Measurements from ENCODE around the gene SCAI. TPM values are rescaled to one million over a fixed set of nuclear protein-coding genes. Genes with fewer than 3 reads are reported as not detected.

SCAI gene
- total and polyA plus RNA-seq, 2 experiments from 2014 or later: 13.3 to 35.0 TPM

- H3K36me3 ChIP-seq (ENCODE audit: insufficient read depth): no peaks in the 10 kb centered on the region; the same call in 1 of the 2 replicates
- no peak overlapping the region for H3K4me3 ChIP-seq
- Mint-ChIP-seq H3K36me3 (ENCODE audit: low read depth) (peaks cover 2% of the 10 kb centered on the region; the same call in 2 of the 3 replicates), H3K9me3 (no peaks in the 10 kb centered on the region), H3K4me3 (no peak overlapping the region), H3K4me1 (no peaks in the 10 kb centered on the region), H3K27me3 (ENCODE audit: insufficient read depth, low read depth, poor library complexity) (no peaks in the 10 kb centered on the region), H3K27ac (no peak overlapping the region)
- DNase-seq (ENCODE audit: low spot score) (no peak), ATAC-seq (no peak)
- no peaks in the 10 kb centered on the region for H3F3A ChIP-seq (replicated peaks; ENCODE audit: low read depth)
- H3K79me2 ChIP-seq (replicated peaks; ENCODE audit: insufficient read depth): no peaks in the 10 kb centered on the region
- no peak for TF ChIP-seq EZH2phosphoT487 (IDR thresholded peaks at IDR 0.05; ENCODE audit: unreplicated experiment)
- no peak for TF ChIP-seq JUNB (IDR thresholded peaks at IDR 0.05; ENCODE audit: unreplicated experiment)
- no peak for TF ChIP-seq CTCF (conservative IDR thresholded peaks at IDR 0.05; ENCODE audit: low read depth in 2 of 2)
- TF ChIP-seq STAT1 (IDR thresholded peaks at IDR 0.05; ENCODE audit: unreplicated experiment): no peak
- no peak for TF ChIP-seq POLR2AphosphoS5 (IDR thresholded peaks at IDR 0.05; ENCODE audit: low read depth)
- TF ChIP-seq ZNF114 (CRISPR knock-in tag; IDR thresholded peaks at IDR 0.05): no peak
- no peak for TF ChIP-seq ZNF331 (CRISPR knock-in tag; IDR thresholded peaks at IDR 0.05; ENCODE audit: low read depth)
- TF ChIP-seq, protein P1, sequence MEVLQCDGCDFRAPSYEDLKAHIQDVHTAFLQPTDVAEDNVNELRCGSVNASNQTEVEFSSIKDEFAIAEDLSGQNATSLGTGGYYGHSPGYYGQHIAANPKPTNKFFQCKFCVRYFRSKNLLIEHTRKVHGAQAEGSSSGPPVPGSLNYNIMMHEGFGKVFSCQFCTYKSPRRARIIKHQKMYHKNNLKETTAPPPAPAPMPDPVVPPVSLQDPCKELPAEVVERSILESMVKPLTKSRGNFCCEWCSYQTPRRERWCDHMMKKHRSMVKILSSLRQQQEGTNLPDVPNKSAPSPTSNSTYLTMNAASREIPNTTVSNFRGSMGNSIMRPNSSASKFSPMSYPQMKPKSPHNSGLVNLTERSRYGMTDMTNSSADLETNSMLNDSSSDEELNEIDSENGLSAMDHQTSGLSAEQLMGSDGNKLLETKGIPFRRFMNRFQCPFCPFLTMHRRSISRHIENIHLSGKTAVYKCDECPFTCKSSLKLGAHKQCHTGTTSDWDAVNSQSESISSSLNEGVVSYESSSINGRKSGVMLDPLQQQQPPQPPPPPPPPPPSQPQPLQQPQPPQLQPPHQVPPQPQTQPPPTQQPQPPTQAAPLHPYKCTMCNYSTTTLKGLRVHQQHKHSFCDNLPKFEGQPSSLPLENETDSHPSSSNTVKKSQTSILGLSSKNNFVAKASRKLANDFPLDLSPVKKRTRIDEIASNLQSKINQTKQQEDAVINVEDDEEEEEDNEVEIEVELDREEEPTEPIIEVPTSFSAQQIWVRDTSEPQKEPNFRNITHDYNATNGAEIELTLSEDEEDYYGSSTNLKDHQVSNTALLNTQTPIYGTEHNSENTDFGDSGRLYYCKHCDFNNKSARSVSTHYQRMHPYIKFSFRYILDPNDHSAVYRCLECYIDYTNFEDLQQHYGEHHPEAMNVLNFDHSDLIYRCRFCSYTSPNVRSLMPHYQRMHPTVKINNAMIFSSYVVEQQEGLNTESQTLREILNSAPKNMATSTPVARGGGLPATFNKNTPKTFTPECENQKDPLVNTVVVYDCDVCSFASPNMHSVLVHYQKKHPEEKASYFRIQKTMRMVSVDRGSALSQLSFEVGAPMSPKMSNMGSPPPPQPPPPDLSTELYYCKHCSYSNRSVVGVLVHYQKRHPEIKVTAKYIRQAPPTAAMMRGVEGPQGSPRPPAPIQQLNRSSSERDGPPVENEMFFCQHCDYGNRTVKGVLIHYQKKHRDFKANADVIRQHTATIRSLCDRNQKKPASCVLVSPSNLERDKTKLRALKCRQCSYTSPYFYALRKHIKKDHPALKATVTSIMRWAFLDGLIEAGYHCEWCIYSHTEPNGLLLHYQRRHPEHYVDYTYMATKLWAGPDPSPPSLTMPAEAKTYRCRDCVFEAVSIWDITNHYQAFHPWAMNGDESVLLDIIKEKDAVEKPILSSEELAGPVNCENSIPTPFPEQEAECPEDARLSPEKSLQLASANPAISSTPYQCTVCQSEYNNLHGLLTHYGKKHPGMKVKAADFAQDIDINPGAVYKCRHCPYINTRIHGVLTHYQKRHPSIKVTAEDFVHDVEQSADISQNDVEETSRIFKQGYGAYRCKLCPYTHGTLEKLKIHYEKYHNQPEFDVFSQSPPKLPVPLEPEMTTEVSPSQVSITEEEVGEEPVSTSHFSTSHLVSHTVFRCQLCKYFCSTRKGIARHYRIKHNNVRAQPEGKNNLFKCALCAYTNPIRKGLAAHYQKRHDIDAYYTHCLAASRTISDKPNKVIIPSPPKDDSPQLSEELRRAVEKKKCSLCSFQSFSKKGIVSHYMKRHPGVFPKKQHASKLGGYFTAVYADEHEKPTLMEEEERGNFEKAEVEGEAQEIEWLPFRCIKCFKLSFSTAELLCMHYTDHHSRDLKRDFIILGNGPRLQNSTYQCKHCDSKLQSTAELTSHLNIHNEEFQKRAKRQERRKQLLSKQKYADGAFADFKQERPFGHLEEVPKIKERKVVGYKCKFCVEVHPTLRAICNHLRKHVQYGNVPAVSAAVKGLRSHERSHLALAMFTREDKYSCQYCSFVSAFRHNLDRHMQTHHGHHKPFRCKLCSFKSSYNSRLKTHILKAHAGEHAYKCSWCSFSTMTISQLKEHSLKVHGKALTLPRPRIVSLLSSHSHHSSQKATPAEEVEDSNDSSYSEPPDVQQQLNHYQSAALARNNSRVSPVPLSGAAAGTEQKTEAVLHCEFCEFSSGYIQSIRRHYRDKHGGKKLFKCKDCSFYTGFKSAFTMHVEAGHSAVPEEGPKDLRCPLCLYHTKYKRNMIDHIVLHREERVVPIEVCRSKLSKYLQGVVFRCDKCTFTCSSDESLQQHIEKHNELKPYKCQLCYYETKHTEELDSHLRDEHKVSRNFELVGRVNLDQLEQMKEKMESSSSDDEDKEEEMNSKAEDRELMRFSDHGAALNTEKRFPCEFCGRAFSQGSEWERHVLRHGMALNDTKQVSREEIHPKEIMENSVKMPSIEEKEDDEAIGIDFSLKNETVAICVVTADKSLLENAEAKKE (CRISPR knock-in tag; IDR thresholded peaks at IDR 0.05): no peak
- TF ChIP-seq, protein P2, sequence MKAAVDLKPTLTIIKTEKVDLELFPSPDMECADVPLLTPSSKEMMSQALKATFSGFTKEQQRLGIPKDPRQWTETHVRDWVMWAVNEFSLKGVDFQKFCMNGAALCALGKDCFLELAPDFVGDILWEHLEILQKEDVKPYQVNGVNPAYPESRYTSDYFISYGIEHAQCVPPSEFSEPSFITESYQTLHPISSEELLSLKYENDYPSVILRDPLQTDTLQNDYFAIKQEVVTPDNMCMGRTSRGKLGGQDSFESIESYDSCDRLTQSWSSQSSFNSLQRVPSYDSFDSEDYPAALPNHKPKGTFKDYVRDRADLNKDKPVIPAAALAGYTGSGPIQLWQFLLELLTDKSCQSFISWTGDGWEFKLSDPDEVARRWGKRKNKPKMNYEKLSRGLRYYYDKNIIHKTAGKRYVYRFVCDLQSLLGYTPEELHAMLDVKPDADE (IDR thresholded peaks at IDR 0.05): no peak
- TF ChIP-seq NANOG (IDR thresholded peaks at IDR 0.05; ENCODE audit: borderline replicate concordance): no peak
- TF ChIP-seq, protein P3, sequence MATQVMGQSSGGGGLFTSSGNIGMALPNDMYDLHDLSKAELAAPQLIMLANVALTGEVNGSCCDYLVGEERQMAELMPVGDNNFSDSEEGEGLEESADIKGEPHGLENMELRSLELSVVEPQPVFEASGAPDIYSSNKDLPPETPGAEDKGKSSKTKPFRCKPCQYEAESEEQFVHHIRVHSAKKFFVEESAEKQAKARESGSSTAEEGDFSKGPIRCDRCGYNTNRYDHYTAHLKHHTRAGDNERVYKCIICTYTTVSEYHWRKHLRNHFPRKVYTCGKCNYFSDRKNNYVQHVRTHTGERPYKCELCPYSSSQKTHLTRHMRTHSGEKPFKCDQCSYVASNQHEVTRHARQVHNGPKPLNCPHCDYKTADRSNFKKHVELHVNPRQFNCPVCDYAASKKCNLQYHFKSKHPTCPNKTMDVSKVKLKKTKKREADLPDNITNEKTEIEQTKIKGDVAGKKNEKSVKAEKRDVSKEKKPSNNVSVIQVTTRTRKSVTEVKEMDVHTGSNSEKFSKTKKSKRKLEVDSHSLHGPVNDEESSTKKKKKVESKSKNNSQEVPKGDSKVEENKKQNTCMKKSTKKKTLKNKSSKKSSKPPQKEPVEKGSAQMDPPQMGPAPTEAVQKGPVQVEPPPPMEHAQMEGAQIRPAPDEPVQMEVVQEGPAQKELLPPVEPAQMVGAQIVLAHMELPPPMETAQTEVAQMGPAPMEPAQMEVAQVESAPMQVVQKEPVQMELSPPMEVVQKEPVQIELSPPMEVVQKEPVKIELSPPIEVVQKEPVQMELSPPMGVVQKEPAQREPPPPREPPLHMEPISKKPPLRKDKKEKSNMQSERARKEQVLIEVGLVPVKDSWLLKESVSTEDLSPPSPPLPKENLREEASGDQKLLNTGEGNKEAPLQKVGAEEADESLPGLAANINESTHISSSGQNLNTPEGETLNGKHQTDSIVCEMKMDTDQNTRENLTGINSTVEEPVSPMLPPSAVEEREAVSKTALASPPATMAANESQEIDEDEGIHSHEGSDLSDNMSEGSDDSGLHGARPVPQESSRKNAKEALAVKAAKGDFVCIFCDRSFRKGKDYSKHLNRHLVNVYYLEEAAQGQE (IDR thresholded peaks at IDR 0.05; ENCODE audit: unreplicated experiment): no peak
- TF ChIP-seq CREB1 (CRISPR knock-in tag; IDR thresholded peaks at IDR 0.05; ENCODE audit: low read depth): no peak
- TF ChIP-seq EZH2 (IDR thresholded peaks at IDR 0.05; ENCODE audit: low read depth, unreplicated experiment): no peak
- H2AFZ ChIP-seq: no peak overlapping the region
- H3K4me1 ChIP-seq (ENCODE audit: insufficient read depth): no peaks in the 10 kb centered on the region
- H3K4me2 ChIP-seq: no peak overlapping the region
- H3K27me3 ChIP-seq (ENCODE audit: insufficient read depth): no peaks in the 10 kb centered on the region
- no peak overlapping the region for H3K27ac ChIP-seq (ENCODE audit: low read depth)
- no peaks in the 10 kb centered on the region for H3K9me2 ChIP-seq (ENCODE audit: insufficient read depth)
- H4K20me1 ChIP-seq (replicated peaks; ENCODE audit: insufficient read depth): no peaks in the 10 kb centered on the region
Measured at GRCh38 chr9:124954255-124954654, 189.1 kb downstream of the SCAI start.
